Caco-2 (cell line): ENCODE data around the gene NAA38. TPM values are rescaled to one million over a fixed set of nuclear protein-coding genes. Genes with fewer than 3 reads are reported as not detected.

ENCODE experiments used
- BruUV-seq: library from RNA; stranded (reverse); fragments of 400-500 nt; replicated peaks from 2 replicates; lab custom pipeline; 2021; lab: Mats Ljungman, UMichigan
- CTCF ChIA-PET: fragments of 300-600 bp; sonication (Branson Sonifier 250); formaldehyde crosslinking; loops from one replicate; lab custom pipeline; 2022; ENCODE audit warnings: antibody characterized with exemption; lab: Charles Lee
- POLR2A ChIA-PET: fragments of 300-600 bp; sonication (Branson Sonifier 250); formaldehyde crosslinking; loops from one replicate; lab custom pipeline; 2022; ENCODE audit warnings: antibody characterized with exemption; lab: Charles Lee
- DNase-seq, 2 experiments: peaks; one replicate each; pipeline versions ENCODE4 v3.0.0 to v3.0.0-alpha.2; 2020 to 2022
- H3K27me3 ChIP-seq: replicated peaks from 2 replicates; pipeline ENCODE4 v1.6.0; 2011; ENCODE audit warnings: low read length; ENCODE audit not compliant: control insufficient read depth, insufficient read depth
- H3K36me3 ChIP-seq: 2 replicates; pipeline ENCODE4 v1.5.1; 2011; ENCODE audit warnings: low read length; ENCODE audit not compliant: control insufficient read depth, insufficient read depth
- H3K4me1 ChIP-seq: fragments of 250-450 bp; sonication (Bioruptor Pico); 2 replicates; pipeline ENCODE4 v1.5.1; 2020; ENCODE audit warnings: mild to moderate bottlenecking
- H3K4me3 ChIP-seq: 2 replicates; pipeline ENCODE4 v1.5.1; 2011; ENCODE audit warnings: low read depth, mild to moderate bottlenecking, control low read depth, low read length
- H3K9me3 ChIP-seq: fragments of 250-450 bp; sonication (Bioruptor Pico); 2 replicates; pipeline ENCODE4 v1.5.1; 2020; ENCODE audit warnings: mild to moderate bottlenecking, moderate library complexity
- H3K27ac Mint-ChIP-seq: one replicate; pipeline ENCODE4 v1.8.0; 2022; ENCODE audit warnings: mixed read lengths; ENCODE audit not compliant: unreplicated experiment
- H3K27me3 Mint-ChIP-seq: one replicate; pipeline ENCODE4 v1.8.0; 2022; ENCODE audit warnings: mixed read lengths; ENCODE audit not compliant: insufficient read depth, unreplicated experiment
- H3K36me3 Mint-ChIP-seq: one replicate; pipeline ENCODE4 v1.8.0; 2022; ENCODE audit warnings: mild to moderate bottlenecking, mixed read lengths; ENCODE audit not compliant: insufficient read depth, unreplicated experiment
- H3K4me1 Mint-ChIP-seq: one replicate; pipeline ENCODE4 v1.8.0; 2022; ENCODE audit warnings: low read depth, mixed read lengths; ENCODE audit not compliant: unreplicated experiment
- H3K4me3 Mint-ChIP-seq: one replicate; pipeline ENCODE4 v1.8.0; 2022; ENCODE audit warnings: mild to moderate bottlenecking, moderate library complexity, mixed read lengths; ENCODE audit not compliant: unreplicated experiment
- H3K9me3 Mint-ChIP-seq: one replicate; pipeline ENCODE4 v1.8.0; 2022; ENCODE audit warnings: mixed read lengths; ENCODE audit not compliant: unreplicated experiment
- CTCF ChIP-seq, 2 experiments: fragments of 200-600 bp in 1 of 2; IDR thresholded peaks; 1 replicate in 1 of 2; 2 replicates in 1 of 2; pipeline versions ENCODE4 v1.5.1 to v1.8.0; 2011 to 2022; ENCODE audit warnings: antibody characterized with exemption in 1 of 2, control low read depth in 1 of 2, inconsistent platforms in 1 of 2, low read depth in 1 of 2, low read length in 1 of 2, mild to moderate bottlenecking in 1 of 2, moderate library complexity in 1 of 2; ENCODE audit not compliant: insufficient read depth in 1 of 2, severe bottlenecking in 1 of 2, unreplicated experiment in 1 of 2
- intact Hi-C: fragments of 100-400 bp; cut with micrococcal nuclease; formaldehyde crosslinking; loops from one replicate; pipeline ENCODE4 v1.10.0; 2022; ENCODE audit not compliant: unreplicated experiment
- total RNA-seq: library from RNA; stranded (reverse); gene quantifications from 2 replicates; pipeline ENCODE4 v1.2.3, GENCODE V29; 2022

Gene NAA38
- total RNA-seq, 1 experiment from 2014 or later: 27.4 TPM

GRCh38 chr17:7888184-7888920 lies 31.0 kb upstream of the NAA38 start, which contains the start of gene CHD3:
TSS of gene CHD3 (plus strand) at chr17:7888789. CDS start at chr17:7889001, 212 bp downstream.
- peak within 1 kb of the TSS; percentile 52 for H3K4me3 ChIP-seq
- H3K27me3 ChIP-seq: no peaks in the 10 kb centered on the region
- Mint-ChIP-seq H3K36me3 (peaks cover 6% of the 10 kb centered on the region), H3K4me3 (no peak within 1 kb of the TSS), H3K9me3 (no peaks in the 10 kb centered on the region), H3K4me1 (no peaks in the 10 kb centered on the region), H3K27ac (no peak within 1 kb of the TSS), H3K27me3 (no peaks in the 10 kb centered on the region)
- no peaks in the 10 kb centered on the region for H3K36me3 ChIP-seq
- TF ChIP-seq CTCF (IDR thresholded peaks at IDR 0.05; ENCODE audit: insufficient read depth in 1 of 2, low read depth in 1 of 2, low read length in 1 of 2, severe bottlenecking in 1 of 2, unreplicated experiment in 1 of 2): no peak
- no peaks in the 10 kb centered on the region; the same call in 1 of the 2 replicates for H3K4me1 ChIP-seq
- BruUV-seq: no TSS peak
- CTCF ChIA-PET: no interaction called here
- peak; percentile 42 to 44 for DNase-seq
- intact Hi-C loops: loop anchor here (2.0 kb wide), 1 partner anchor 26 kb away; no protein-coding TSS in a partner anchor
- POLR2A ChIA-PET: no interaction called here
- H3K9me3 ChIP-seq: no peaks in the 10 kb centered on the region

- intact Hi-C loops: loop anchor here (2.0 kb wide), 1 partner anchor 25 kb away; no protein-coding TSS in a partner anchor
- BruUV-seq: TSS peak; percentile 31
These were observed 30.3 kb upstream of the NAA38 start for GRCh38 chr17:7887482-7888183.

More at GRCh38 chr17:7887482-7888183, 30.3 kb upstream of the NAA38 start:
- no peak for TF ChIP-seq CTCF (IDR thresholded peaks at IDR 0.05; ENCODE audit: insufficient read depth in 1 of 2, low read depth in 1 of 2, low read length in 1 of 2, severe bottlenecking in 1 of 2, unreplicated experiment in 1 of 2)
- Histone ChIP-seq H3K9me3 (no peaks in the 10 kb centered on the region), H3K4me1 (no peaks in the 10 kb centered on the region; the same call in 1 of the 2 replicates), H3K36me3 (no peaks in the 10 kb centered on the region), H3K4me3 (peak overlapping the region; percentile 52), H3K27me3 (no peaks in the 10 kb centered on the region)
- no peaks in the 10 kb centered on the region for H3K27me3 Mint-ChIP-seq
- ChIA-PET CTCF (no interaction called here), POLR2A (no interaction called here)
- no peak overlapping the region for H3K4me3 Mint-ChIP-seq
- H3K27ac Mint-ChIP-seq: no peak overlapping the region
- H3K4me1 Mint-ChIP-seq: no peaks in the 10 kb centered on the region
- H3K36me3 Mint-ChIP-seq: peaks cover 6% of the 10 kb centered on the region
- peak; percentile 70 to 73 for DNase-seq
- no peaks in the 10 kb centered on the region for H3K9me3 Mint-ChIP-seq
